Retina (tissue), 1 donor: Measurements from ENCODE around the gene SRC.

Source experiments
- DNase-seq: peaks from one replicate; pipeline ENCODE4 v3.0.0-alpha.2; 2016

The SRC gene

DNA sequence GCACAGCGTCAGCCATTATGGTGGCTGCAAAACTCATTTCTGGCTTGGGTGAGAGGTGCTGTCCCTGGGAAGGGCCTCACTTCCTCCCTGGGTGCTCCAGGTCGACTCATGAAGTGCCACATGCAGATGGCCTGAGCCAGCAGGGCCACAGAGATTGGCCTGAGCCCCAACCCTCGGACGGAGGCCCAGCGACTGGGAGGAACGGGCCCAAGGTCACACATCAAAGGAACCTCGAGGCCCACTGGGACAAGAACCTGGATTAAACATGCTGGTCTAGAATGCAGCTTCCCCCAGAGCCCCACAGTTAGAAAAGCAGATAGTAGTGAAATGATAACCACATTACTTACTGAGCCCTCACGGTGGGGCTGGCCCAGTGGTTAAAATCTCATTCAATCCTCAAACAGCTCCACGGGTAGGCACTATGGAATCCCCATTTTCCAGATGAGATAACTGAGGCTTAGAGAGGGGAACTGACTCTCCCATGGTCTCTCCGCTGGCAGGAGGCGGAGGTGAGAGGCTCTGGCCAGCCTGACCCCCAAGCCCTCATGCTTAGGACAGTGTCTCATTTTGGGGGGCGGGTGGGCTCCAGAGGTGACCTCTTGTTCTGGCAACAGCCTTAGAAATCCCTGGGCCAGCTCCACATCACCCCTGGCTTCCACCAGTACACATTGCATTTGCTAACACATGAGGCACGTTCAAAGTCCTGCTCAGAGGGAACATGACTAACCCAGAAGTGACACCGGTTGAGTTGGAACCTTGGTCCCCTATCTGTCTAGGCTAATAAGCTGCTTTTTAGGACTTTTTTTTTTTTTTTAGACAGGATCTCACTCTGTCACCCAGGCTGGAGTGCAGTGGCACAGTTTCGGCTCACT, 53.0 kb downstream of the SRC start:
- DNase-seq, result no peak

GRCh38 chr20:37401282-37401929, 55.5 kb downstream of the SRC start:
- DNase-seq, result no peak

DNA sequence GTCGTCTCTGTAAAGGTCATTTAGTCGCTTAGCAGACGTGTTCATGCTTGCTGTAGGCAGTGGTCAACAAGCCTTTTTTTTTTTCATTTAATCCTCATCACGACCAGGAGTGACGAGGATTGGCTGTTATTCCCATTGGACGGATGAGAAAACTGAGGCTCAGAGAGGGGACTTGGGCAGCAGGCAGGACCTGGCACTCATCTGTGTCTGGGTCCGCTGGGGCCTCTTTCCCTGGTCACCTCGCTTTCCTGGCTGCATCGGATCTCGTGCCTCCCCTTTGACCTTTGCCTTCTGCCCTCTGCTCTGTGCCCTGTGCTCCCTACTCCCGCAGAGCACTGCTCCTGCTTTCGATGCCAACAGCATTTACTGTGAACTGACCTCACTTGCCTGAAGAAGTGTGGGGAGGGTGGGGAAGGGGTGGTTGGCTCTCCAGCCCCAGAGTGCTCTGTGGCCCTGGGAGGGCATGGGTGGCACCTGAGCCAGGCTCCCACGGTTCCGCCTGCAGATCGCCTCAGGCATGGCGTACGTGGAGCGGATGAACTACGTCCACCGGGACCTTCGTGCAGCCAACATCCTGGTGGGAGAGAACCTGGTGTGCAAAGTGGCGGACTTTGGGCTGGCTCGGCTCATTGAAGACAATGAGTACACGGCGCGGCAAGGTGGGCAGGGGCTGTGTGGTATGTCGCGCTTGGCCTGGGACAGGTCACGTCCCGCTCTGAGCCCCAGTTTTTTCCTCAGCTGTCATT, 56.2 kb downstream of the SRC start:
- no peak for DNase-seq

- no peak for DNase-seq
These were observed 57.4 kb downstream of the SRC start for GRCh38 chr20:37403107-37404033.

DNA sequence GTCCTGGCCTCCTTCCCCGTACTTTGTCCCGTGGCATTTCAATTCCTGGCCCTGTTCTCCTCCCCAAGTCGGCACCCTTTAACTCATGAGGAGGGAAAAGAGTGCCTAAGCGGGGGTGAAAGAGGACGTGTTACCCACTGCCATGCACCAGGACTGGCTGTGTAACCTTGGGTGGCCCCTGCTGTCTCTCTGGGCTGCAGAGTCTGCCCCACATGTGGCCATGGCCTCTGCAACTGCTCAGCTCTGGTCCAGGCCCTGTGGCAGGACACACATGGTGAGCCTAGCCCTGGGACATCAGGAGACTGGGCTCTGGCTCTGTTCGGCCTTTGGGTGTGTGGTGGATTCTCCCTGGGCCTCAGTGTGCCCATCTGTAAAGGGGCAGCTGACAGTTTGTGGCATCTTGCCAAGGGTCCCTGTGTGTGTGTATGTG, 58.5 kb downstream of the SRC start:
- no peak for DNase-seq

GRCh38 chr20:37405351-37405897, 59.5 kb downstream of the SRC start:
- DNase-seq, result no peak

DNA sequence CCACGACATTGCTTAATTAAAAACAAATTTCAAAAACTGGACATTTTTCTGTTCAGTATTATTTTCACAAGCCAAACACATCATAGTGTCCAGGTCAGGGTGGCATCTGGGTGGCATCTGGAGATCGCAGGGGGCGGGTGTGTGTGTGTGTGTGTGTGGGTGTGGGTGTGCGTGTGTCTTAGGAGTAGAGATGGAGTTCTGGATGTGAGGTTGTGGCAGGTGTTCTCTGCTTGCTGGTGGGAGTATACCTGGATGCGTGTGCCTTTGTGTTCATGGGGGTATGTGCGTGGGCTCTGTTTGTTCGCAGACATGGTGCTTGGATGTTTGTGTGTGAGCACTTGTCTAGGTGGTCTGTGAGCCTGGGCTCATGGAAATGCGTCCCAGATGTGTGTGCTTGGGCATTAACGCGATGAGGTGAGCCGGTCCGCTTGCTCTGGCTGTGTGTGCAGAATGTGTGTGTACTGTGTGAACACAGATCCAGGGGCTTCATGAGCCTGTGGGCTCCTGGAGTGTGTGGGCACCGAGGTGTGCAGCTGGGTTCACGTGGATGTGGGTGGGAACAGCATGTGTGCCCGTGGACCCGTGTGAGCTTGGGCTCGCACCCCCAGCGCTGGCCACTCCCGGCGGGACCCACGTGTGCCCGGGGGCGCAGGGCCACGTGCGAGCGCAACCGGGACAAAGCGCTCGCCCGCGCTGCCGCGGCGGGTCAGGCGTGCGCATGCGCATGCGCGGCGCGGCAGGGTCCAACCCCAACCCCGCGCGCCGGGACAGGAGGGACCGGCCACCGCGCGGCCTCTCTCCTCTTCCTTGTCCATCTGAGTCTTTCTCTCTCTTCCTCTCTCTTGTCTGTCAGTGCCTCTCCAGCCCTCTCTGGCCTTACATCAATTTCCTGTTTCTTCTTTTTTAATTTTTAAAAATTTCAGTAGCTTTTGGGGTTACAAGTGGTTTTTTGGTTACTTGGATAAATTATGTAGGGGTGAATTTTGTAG, 60.4 kb downstream of the SRC start:
- peak; percentile 87 for DNase-seq

DNA sequence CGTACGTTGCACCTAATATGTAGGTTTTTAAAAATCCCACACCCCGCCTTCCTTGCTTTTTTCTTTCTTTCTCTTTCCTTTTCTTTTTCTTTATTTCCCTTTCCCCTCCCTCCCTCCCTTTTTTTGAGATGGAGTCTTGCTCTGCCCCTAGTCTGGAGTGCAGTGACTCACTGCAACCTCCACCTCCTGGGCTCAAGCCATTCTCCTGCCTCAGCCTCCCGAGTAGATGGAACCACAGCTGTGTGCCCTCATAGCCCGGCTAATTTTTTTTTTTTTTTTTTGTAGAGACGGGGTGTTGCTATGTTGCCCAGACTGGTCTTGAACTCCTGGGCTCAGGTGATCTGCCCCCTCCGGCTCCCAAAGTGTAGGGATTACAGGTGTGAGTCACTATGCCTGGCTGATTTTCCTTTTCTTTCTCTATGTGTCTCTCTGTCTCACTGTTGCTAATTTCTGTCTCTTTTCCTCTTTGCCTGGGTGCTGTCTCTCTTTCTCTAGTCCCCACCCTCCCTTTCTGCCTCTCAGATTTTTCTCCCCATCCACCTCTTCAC, 61.2 kb downstream of the SRC start:
- DNase-seq, result no peak

DNA sequence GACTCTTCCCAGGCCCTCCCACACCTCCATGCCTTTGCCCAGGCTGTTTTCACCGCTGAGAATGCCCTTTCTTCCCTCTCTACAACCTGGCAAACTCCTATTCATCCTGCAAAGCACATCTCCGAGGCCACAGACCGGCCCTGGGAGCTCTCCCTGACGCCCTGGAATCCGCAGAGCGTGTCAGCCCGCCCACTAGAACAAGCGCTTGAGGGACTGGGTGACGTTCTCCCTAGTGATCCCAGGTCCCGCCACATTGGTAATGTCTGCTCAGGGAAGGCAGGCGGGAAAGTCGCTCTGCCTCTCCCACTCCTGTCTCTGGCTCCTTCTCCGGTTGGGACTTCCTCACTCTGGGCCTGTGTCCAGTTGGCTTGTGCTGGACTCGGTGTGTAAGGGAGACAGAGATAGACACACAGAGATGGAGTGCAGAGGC, 61.6 kb downstream of the SRC start:
- DNase-seq, result no peak

- peak; percentile 75 for DNase-seq
These were observed 62.6 kb downstream of the SRC start for GRCh38 chr20:37408302-37409193.

GRCh38 chr20:37411408-37412219, 65.7 kb downstream of the SRC start:
- peak; percentile 70 for DNase-seq

- DNase-seq, result no peak
These were observed 67.0 kb downstream of the SRC start for GRCh38 chr20:37413023-37413334.

DNA sequence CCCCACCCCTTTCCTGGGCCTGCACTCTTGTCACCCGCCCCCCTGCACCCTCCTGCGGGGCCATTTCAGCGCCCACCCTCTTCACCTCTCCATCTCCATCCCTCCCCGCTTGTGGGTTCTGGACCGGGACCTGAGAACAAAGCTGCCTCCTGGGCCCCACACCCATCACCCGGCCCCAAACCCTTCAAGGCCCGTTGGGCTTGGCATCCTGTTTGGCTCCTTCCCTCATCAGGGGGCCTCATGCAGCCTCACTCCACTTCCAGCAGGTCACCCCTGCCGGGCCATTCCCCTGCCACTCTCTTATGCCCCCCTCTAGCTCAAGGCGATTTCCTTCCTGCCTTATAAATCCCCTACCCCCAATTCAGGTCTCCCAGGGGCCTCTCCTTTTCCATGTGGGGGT, 67.4 kb downstream of the SRC start:
- DNase-seq, result no peak

GRCh38 chr20:37414224-37415035, 68.5 kb downstream of the SRC start:
- peak; percentile 76 for DNase-seq

GRCh38 chr20:37415118-37416085, 69.5 kb downstream of the SRC start:
- DNase-seq, result peak; percentile 51

DNA sequence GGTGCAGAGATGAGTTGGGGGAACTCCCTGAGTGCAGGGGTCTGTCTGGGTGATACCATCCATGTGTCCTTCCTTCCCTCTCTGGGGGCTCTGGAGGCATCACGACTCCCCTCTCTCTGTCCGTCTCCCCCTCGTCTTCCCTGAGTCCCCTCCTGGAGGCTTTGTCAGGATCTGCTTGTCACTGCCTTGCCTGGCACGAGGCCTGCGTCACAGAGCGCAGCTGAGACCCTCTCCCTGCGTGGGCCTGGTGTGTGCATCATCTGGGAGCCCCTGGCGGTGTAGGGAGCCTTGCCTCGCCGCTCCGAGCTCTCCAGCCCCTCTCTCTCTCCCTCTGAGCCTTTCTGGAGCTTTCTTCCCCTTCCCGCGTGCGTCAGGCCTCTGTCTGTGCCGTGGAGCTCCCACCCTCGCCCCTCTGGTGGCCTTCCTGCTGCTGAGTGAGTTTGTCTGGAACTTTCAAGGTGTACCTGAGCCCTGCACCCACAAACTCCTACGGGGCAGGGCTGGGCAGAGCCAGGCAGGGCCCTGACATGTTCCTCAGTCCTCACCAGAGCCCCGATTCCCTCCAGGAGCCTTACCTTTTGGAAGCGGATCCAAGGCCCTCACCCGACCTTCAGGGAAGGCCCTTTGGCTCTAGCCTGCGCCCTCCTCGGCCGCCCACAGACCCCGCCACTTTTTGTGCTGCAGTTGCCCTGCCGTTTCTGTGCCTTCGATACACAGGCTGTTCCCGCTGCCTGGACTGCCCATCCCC, 70.3 kb downstream of the SRC start:
- DNase-seq, result no peak
